Stomach (tissue), 9 donors: ENCODE results near the gene MARCHF3. TPM values are rescaled to one million over a fixed set of nuclear protein-coding genes. Genes with fewer than 3 reads are reported as not detected.
"Not testable (repeated sequence)": the region's sequence is repeated elsewhere in the genome, so short reads cannot be mapped to it uniquely, and the experiment has no call there.

Experiments used
- DNase-seq, 2 donors: peaks; one replicate each; pipeline versions ENCODE4 v3.0.0 to v3.0.0-alpha.2; 2013 to 2019
- H3K27ac ChIP-seq, 5 donors: fragments of 200-600 bp in 4 of 5; sonication (generic) in 4 of 5; one replicate each; pipeline ENCODE4 v1.5.1; 2013 to 2019; ENCODE audit warnings: mild to moderate bottlenecking in 1 of 5, moderate library complexity in 1 of 5
- H3K27me3 ChIP-seq, 3 donors: fragments of 200-600 bp; sonication (generic); one replicate each; pipeline ENCODE4 v1.5.1; 2017 to 2019; ENCODE audit warnings: mixed run types in 1 of 3
- H3K36me3 ChIP-seq, 4 donors: fragments of 200-600 bp; sonication (generic); 1 replicate in 3 of 4; 2 replicates in 1 of 4; pipeline ENCODE4 v1.5.1; 2016 to 2019
- H3K4me1 ChIP-seq, 4 donors: fragments of 200-600 bp; sonication (generic); one replicate each; pipeline ENCODE4 v1.5.1; 2016 to 2019
- H3K4me3 ChIP-seq, 4 donors: fragments of 200-600 bp; sonication (generic) in 3 of 4; one replicate each; pipeline ENCODE4 v1.5.1; 2016 to 2019; ENCODE audit warnings: mild to moderate bottlenecking in 1 of 4
- H3K9me3 ChIP-seq, 4 donors: fragments of 200-600 bp; sonication (generic); one replicate each; pipeline ENCODE4 v1.5.1; 2016 to 2019
- CTCF ChIP-seq, 7 experiments: fragments of 450-650 bp in 4 of 7; fragments of 200-600 bp in 3 of 7; sonication (generic) in 3 of 7; IDR thresholded peaks; one replicate each; pipeline ENCODE4 v1.5.1; 2016 to 2019; ENCODE audit warnings: antibody characterized with exemption in 7 of 7, control low read depth in 2 of 7, mild to moderate bottlenecking in 1 of 7
- EP300 ChIP-seq: sonication (generic); formaldehyde crosslinking; IDR thresholded peaks from one replicate; pipeline ENCODE4 v1.6.1; 2017; ENCODE audit warnings: antibody characterized with exemption
- POLR2A ChIP-seq, 4 donors: fragments of 450-650 bp; IDR thresholded peaks; one replicate each; pipeline ENCODE4 v1.6.1; 2016; ENCODE audit warnings: antibody characterized with exemption in 4 of 4, control low read depth in 2 of 4, mild to moderate bottlenecking in 1 of 4, moderate library complexity in 1 of 4
- POLR2AphosphoS5 ChIP-seq, 3 donors: sonication (generic); formaldehyde crosslinking; IDR thresholded peaks; one replicate each; pipeline ENCODE4 v1.6.1; 2016; ENCODE audit warnings: antibody characterized with exemption in 3 of 3
- WGBS, 5 donors: extraction: QIAGEN DNeasy Blood & Tissue Kit in 3 of 5; methylation state at CpG; one replicate each; pipeline versions ENCODE4 v1.1.5 to v1.1.7; 2013 to 2018; 5-methylcytosine and 5-hydroxymethylcytosine counted together
- intact Hi-C: fragments of 100-400 bp; cut with DNase I; formaldehyde crosslinking; loops from one replicate; pipeline ENCODE4 v1.15.1; 2023; ENCODE audit warnings: low total_unique reads
- polyA plus RNA-seq, 3 donors: library from polyadenylated mRNA; stranded (reverse); fragments of 200-250 nt; gene quantifications; one replicate each; pipeline ENCODE4 v1.2.3, GENCODE V29; 2013
- total RNA-seq, 5 donors: library from RNA; depleted of rRNA; stranded (reverse); fragments of >200 nt; gene quantifications; one replicate each; pipeline versions ENCODE4 v1.1.0 to v1.2.3, GENCODE V29; 2014 to 2016
- donor health status: healthy with polysubstance abuse.
- donor health status: Bipolar disorder and iron deficiency.
- donor health status: healthy.

The MARCHF3 gene
- total and polyA plus RNA-seq, 8 donors = 1.1 to 11.9 (median 2.6) TPM; not detected in 1

GRCh38 chr5:127022846-127023245, 7.5 kb downstream of the MARCHF3 start:
- 49 to 72% (median 56%) methylated on average over 3 of the region's 3 CpGs for WGBS, 5 donors
- Histone ChIP-seq H3K9me3 (no peaks in the 10 kb centered on the region), H3K27ac (no peak overlapping the region), H3K36me3 (no peaks in the 10 kb centered on the region), H3K4me1 (no peaks in the 10 kb centered on the region), H3K4me3 (no peak overlapping the region), H3K27me3 (no peaks in the 10 kb centered on the region)
- no peak for TF ChIP-seq EP300
- TF ChIP-seq POLR2AphosphoS5 (IDR thresholded peaks at IDR 0.05) = no peak
- no peak for TF ChIP-seq CTCF (IDR thresholded peaks at IDR 0.05)
- TF ChIP-seq POLR2A (IDR thresholded peaks at IDR 0.05) = no peak
- no peak for DNase-seq
- intact Hi-C loops = no loop called here

GRCh38 chr5:127019928-127020327, 10.4 kb downstream of the MARCHF3 start:
- 63 to 78% (median 68%) methylated on average over 1 of the region's 1 CpG for WGBS, 5 donors
- intact Hi-C loops = no loop called here
- H3K4me3 ChIP-seq = no peak overlapping the region
- DNase-seq = no peak
- no peaks in the 10 kb centered on the region for H3K9me3 ChIP-seq
- no peaks in the 10 kb centered on the region for H3K27me3 ChIP-seq
- no peak overlapping the region for H3K27ac ChIP-seq
- no peaks in the 10 kb centered on the region for H3K4me1 ChIP-seq
- no peak for TF ChIP-seq CTCF (IDR thresholded peaks at IDR 0.05)
- TF ChIP-seq EP300 = no peak
- no peak for TF ChIP-seq POLR2AphosphoS5 (IDR thresholded peaks at IDR 0.05)
- no peak for TF ChIP-seq POLR2A (IDR thresholded peaks at IDR 0.05)
- H3K36me3 ChIP-seq = no peaks in the 10 kb centered on the region

GRCh38 chr5:127016722-127017121, 13.6 kb downstream of the MARCHF3 start:
- H3K4me1 ChIP-seq, H3K9me3 ChIP-seq, DNase-seq, H3K4me3 ChIP-seq, H3K27me3 ChIP-seq, H3K36me3 ChIP-seq, H3K27ac ChIP-seq, intact Hi-C loops: not testable (repeated sequence)
- 92 to 99% (median 98%) methylated on average over 4 of the region's 4 CpGs for WGBS, 5 donors

GRCh38 chr5:127015716-127016115, 14.6 kb downstream of the MARCHF3 start:
- H3K27ac ChIP-seq = no peak overlapping the region
- no peak for TF ChIP-seq POLR2A (IDR thresholded peaks at IDR 0.05)
- no peak for TF ChIP-seq CTCF (IDR thresholded peaks at IDR 0.05)
- no peak for TF ChIP-seq EP300
- no peak for TF ChIP-seq POLR2AphosphoS5 (IDR thresholded peaks at IDR 0.05)
- H3K4me1 ChIP-seq = no peaks in the 10 kb centered on the region
- no peaks in the 10 kb centered on the region for H3K27me3 ChIP-seq
- 70 to 83% (median 76%) methylated on average over 4 of the region's 4 CpGs for WGBS, 5 donors
- H3K9me3 ChIP-seq = no peaks in the 10 kb centered on the region
- intact Hi-C loops = no loop called here
- no peaks in the 10 kb centered on the region for H3K36me3 ChIP-seq
- H3K4me3 ChIP-seq = no peak overlapping the region
- DNase-seq = no peak

- WGBS, 5 donors = 67 to 92% (median 76%) methylated on average over 1 of the region's 1 CpG
- Histone ChIP-seq H3K36me3 (no peaks in the 10 kb centered on the region), H3K27me3 (no peaks in the 10 kb centered on the region), H3K4me1 (peaks cover 0 to 3% (median 0%) of the 10 kb centered on the region in 4 donors), H3K9me3 (no peaks in the 10 kb centered on the region), H3K27ac (no peak overlapping the region), H3K4me3 (no peak overlapping the region)
- intact Hi-C loops = no loop called here
- TF ChIP-seq POLR2A (IDR thresholded peaks at IDR 0.05) = no peak
- no peak for TF ChIP-seq CTCF (IDR thresholded peaks at IDR 0.05)
- TF ChIP-seq POLR2AphosphoS5 (IDR thresholded peaks at IDR 0.05) = no peak
- no peak for TF ChIP-seq EP300
- DNase-seq = no peak
Measured at GRCh38 chr5:127014573-127014972, 15.8 kb downstream of the MARCHF3 start.
